ENCODE measurements around the gene TGIF2. TPM values are rescaled to one million over a fixed set of nuclear protein-coding genes. Genes with fewer than 3 reads are reported as not detected.
A peak's percentile ranks its signal among the peaks of the same experiment; 100 is the strongest.

Gene TGIF2
- total and polyA plus RNA-seq, 2 of the 13 experiments (the other 11 are each of a cell fraction or from before 2014, with no cell fraction given): 41.3 to 53.9 TPM

DNA sequence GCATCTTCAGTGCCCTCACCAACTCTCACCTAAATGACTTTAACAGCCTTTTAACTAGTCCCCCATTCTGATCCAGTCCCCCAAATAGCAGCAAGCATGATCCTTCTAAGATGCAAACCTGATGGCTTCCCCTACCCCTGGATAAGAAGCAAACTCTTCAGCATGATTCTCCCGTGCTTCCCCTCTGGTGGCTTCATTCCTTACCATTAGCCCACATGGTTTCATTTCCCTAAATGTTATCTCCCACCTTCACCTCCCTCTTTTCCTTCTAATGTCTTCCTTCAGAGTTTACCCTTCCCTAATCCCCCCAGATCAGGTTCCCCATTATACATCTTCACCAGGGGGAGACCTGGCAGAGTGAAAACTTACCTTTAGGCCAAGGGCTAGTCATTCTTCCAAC lies 28.1 kb downstream of the TGIF2 start:
- DNase-seq (ENCODE audit: low spot score) (no peak), ATAC-seq (no peak), FAIRE-seq (no peak)
- no peak overlapping the region for H3K27ac ChIP-seq (ENCODE audit: extremely low read length, insufficient read depth, low read length)
- TF ChIP-seq ZNF33B (CRISPR knock-in tag; IDR thresholded peaks at IDR 0.05) (no peak), ZNF354B (CRISPR knock-in tag; IDR thresholded peaks at IDR 0.05) (no peak), MLLT10 (CRISPR knock-in tag; IDR thresholded peaks at IDR 0.05) (no peak), ZBTB7A (CRISPR knock-in tag; IDR thresholded peaks at IDR 0.05) (no peak), TCF7 (IDR thresholded peaks at IDR 0.05; ENCODE audit: low read depth) (no peak)
- TF ChIP-seq, protein P1, sequence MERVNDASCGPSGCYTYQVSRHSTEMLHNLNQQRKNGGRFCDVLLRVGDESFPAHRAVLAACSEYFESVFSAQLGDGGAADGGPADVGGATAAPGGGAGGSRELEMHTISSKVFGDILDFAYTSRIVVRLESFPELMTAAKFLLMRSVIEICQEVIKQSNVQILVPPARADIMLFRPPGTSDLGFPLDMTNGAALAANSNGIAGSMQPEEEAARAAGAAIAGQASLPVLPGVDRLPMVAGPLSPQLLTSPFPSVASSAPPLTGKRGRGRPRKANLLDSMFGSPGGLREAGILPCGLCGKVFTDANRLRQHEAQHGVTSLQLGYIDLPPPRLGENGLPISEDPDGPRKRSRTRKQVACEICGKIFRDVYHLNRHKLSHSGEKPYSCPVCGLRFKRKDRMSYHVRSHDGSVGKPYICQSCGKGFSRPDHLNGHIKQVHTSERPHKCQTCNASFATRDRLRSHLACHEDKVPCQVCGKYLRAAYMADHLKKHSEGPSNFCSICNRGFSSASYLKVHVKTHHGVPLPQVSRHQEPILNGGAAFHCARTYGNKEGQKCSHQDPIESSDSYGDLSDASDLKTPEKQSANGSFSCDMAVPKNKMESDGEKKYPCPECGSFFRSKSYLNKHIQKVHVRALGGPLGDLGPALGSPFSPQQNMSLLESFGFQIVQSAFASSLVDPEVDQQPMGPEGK (CRISPR knock-in tag; IDR thresholded peaks at IDR 0.05): no peak
- TF ChIP-seq, protein P2, sequence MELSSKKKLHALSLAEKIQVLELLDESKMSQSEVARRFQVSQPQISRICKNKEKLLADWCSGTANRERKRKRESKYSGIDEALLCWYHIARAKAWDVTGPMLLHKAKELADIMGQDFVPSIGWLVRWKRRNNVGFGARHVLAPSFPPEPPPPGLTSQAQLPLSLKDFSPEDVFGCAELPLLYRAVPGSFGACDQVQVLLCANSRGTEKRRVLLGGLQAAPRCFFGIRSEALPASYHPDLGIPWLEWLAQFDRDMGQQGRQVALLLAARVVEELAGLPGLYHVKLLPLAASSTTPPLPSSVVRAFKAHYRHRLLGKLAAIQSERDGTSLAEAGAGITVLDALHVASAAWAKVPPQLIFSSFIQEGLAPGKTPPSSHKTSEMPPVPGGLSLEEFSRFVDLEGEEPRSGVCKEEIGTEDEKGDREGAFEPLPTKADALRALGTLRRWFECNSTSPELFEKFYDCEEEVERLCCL (CRISPR knock-in tag; IDR thresholded peaks at IDR 0.05; ENCODE audit: borderline replicate concordance): no peak
- CTCF ChIA-PET (ENCODE audit: low intra/inter-chr PET ratio, low total read pairs): no interaction called here
- peaks cover 27% of the 10 kb centered on the region for H3K4me1 ChIP-seq (ENCODE audit: insufficient read depth, low read length)
- no TSS peak for BruUV-seq (replicated peaks)
- no peak overlapping the region for H3K4me2 ChIP-seq (ENCODE audit: low read depth, low read length)
- 27% methylated on average over 1 of the region's 1 CpG for WGBS (ENCODE audit: low lambda C conversion rate)
- no peaks in the 10 kb centered on the region for H3K36me3 ChIP-seq (replicated peaks in 1 of 2; ENCODE audit: control insufficient read depth in 1 of 2, insufficient read depth in 2 of 2, low read length in 2 of 2)
- in situ Hi-C loops (cut with HindIII; ENCODE audit: extremely low pct_ligation_motif_present, low pct_unique_long_range_greater_than_20kb): no loop called here
- H4K20me1 ChIP-seq (ENCODE audit: insufficient read depth, low read length): no peaks in the 10 kb centered on the region
- intact Hi-C loops (cut with micrococcal nuclease; ENCODE audit: unreplicated experiment): no loop called here
- H3K79me2 ChIP-seq (ENCODE audit: insufficient read depth, low read length): peaks cover 9% of the 10 kb centered on the region
- no peaks in the 10 kb centered on the region; a peak in 1 of 5 replicates for H3K27me3 ChIP-seq (ENCODE audit: control insufficient read depth in 1 of 2, insufficient read depth in 2 of 2, low read length in 2 of 2)
- H3K9ac ChIP-seq (ENCODE audit: insufficient read depth, low read depth, low read length): no peak overlapping the region
- peak overlapping the region; percentile 3 for H2AFZ ChIP-seq (ENCODE audit: low read length)
- POLR2A ChIA-PET: interaction anchor here (1.0 to 1.4 kb wide), 2 partner anchors 9 to 10 kb away, joined by 3 read pairs; no protein-coding TSS in a partner anchor
- H3K4me3 ChIP-seq (replicated peaks in 1 of 3; ENCODE audit: insufficient read depth in 1 of 3, low read depth in 2 of 3, low read length in 3 of 3): no peak overlapping the region
- no peaks in the 10 kb centered on the region for H3K9me3 ChIP-seq (ENCODE audit: low read length)
